SIG-M5 (cell line): ENCODE data around the gene SFXN1.

Source experiments
- DNase-seq: peaks from one replicate; lab custom pipeline; 2025; lab: John Stamatoyannopoulos, UW

The SFXN1 gene

GRCh38 chr5:175541264-175541663 is 62.9 kb downstream of the SFXN1 start:
- no peak for DNase-seq

- DNase-seq = peak; percentile 39
Measured at GRCh38 chr5:175542232-175542965, 64.0 kb downstream of the SFXN1 start.

GRCh38 chr5:175542966-175543235 is 64.5 kb downstream of the SFXN1 start:
- DNase-seq = no peak

GRCh38 chr5:175544108-175544511 is 65.8 kb downstream of the SFXN1 start:
- no peak for DNase-seq

- DNase-seq = no peak
Measured at GRCh38 chr5:175544586-175544985, 66.2 kb downstream of the SFXN1 start.

- DNase-seq = no peak
Measured at GRCh38 chr5:175547842-175548241, 69.5 kb downstream of the SFXN1 start.

- no peak for DNase-seq
Measured at GRCh38 chr5:175548626-175549311, 70.4 kb downstream of the SFXN1 start.

- DNase-seq = no peak
Measured at GRCh38 chr5:175550055-175550805, 71.9 kb downstream of the SFXN1 start.

- DNase-seq = no peak
Measured at GRCh38 chr5:175551266-175551665, 72.9 kb downstream of the SFXN1 start.

- no peak for DNase-seq
Measured at GRCh38 chr5:175554296-175554695, 75.9 kb downstream of the SFXN1 start.

GRCh38 chr5:175555168-175555785 is 76.9 kb downstream of the SFXN1 start:
- DNase-seq = no peak

GRCh38 chr5:175556794-175557193 is 78.4 kb downstream of the SFXN1 start:
- no peak for DNase-seq

- no peak for DNase-seq
Measured at GRCh38 chr5:175557778-175558177, 79.4 kb downstream of the SFXN1 start.

- DNase-seq = no peak
Measured at GRCh38 chr5:175558801-175559480, 80.6 kb downstream of the SFXN1 start.

GRCh38 chr5:175560011-175560410 is 81.7 kb downstream of the SFXN1 start:
- no peak for DNase-seq

- DNase-seq = no peak
Measured at GRCh38 chr5:175561085-175561484, 82.7 kb downstream of the SFXN1 start.

- no peak for DNase-seq
Measured at GRCh38 chr5:175564716-175565115, 86.4 kb downstream of the SFXN1 start.

- DNase-seq = no peak
Measured at GRCh38 chr5:175566697-175567096, 88.3 kb downstream of the SFXN1 start.

- DNase-seq = no peak
Measured at GRCh38 chr5:175567954-175568353, 89.6 kb downstream of the SFXN1 start.

GRCh38 chr5:175569701-175570100 is 91.3 kb downstream of the SFXN1 start:
- DNase-seq = no peak

GRCh38 chr5:175572886-175573285 is 94.5 kb downstream of the SFXN1 start:
- DNase-seq = no peak
